IMR-90 (cell line): Measurements from ENCODE around the gene MYOC. TPM values are rescaled to one million over a fixed set of nuclear protein-coding genes. Genes with fewer than 3 reads are reported as not detected.

Experiments
- ATAC-seq: fragments of 200-7000 bp; cut with Tn5 transposase; 2 replicates; pipeline ENCODE4 v1.9.1; 2020; ENCODE audit warnings: low read depth, mild to moderate bottlenecking, moderate library complexity
- BruUV-seq: library from RNA; stranded (reverse); fragments of 400-500 nt; replicated peaks from 2 replicates; lab custom pipeline; 2021; lab: Mats Ljungman, UMichigan
- CTCF ChIA-PET: fragments of 300-600 bp; formaldehyde crosslinking; extraction: SDS; loops from one replicate; lab custom pipeline; 2021; ENCODE audit warnings: antibody characterized with exemption; lab: Yijun Ruan, JAX
- POLR2A ChIA-PET: fragments of 300-600 bp; sonication (Branson Sonifier 250); formaldehyde crosslinking; loops from one replicate; lab custom pipeline; 2022; ENCODE audit warnings: antibody characterized with exemption; ENCODE audit not compliant: unreplicated experiment; lab: Charles Lee
- DNase-seq: peaks from one replicate; pipeline ENCODE4 v3.0.0; 2013
- H2AFZ ChIP-seq: replicated peaks from 2 replicates; pipeline ENCODE3; 2013; ENCODE audit warnings: low read length, mild to moderate bottlenecking; ENCODE audit not compliant: poor library complexity
- H2AK5ac ChIP-seq: 2 replicates; pipeline ENCODE4 v1.6.1; 2013; ENCODE audit warnings: low read depth, low read length, inconsistent platforms
- H2AK9ac ChIP-seq: replicated peaks from 2 replicates; pipeline ENCODE3; 2013; ENCODE audit warnings: mild to moderate bottlenecking, low read depth, low read length, moderate library complexity; ENCODE audit not compliant: poor library complexity
- H2BK120ac ChIP-seq: 2 replicates; pipeline ENCODE4 v1.6.1; 2013; ENCODE audit warnings: low read depth, low read length, inconsistent platforms
- H2BK15ac ChIP-seq: 3 replicates; pipeline ENCODE4 v1.6.1; 2013; ENCODE audit warnings: low read depth, low read length, inconsistent platforms
- H2BK20ac ChIP-seq: 2 replicates; pipeline ENCODE4 v1.6.1; 2013; ENCODE audit warnings: low read depth, mild to moderate bottlenecking, inconsistent platforms, low read length, moderate library complexity
- H2BK5ac ChIP-seq: 2 replicates; pipeline ENCODE4 v1.6.1; 2013; ENCODE audit warnings: mild to moderate bottlenecking, low read depth, low read length, inconsistent platforms; ENCODE audit not compliant: poor library complexity, severe bottlenecking
- H3K14ac ChIP-seq: replicated peaks from 2 replicates; pipeline ENCODE4 v1.6.1; 2013; ENCODE audit warnings: low read depth, low read length, inconsistent platforms
- H3K18ac ChIP-seq: 2 replicates; pipeline ENCODE4 v1.6.1; 2013; ENCODE audit warnings: low read depth, low read length, control low read depth
- H3K23ac ChIP-seq: 2 replicates; pipeline ENCODE4 v1.6.1; 2013; ENCODE audit warnings: low read depth, low read length, inconsistent platforms
- H3K27ac ChIP-seq: 2 replicates; pipeline ENCODE4 v1.5.1; 2013; ENCODE audit warnings: mild to moderate bottlenecking, control low read depth, low read length; ENCODE audit not compliant: insufficient read depth
- H3K27me3 ChIP-seq: 2 replicates; pipeline ENCODE4 v1.6.1; 2013; ENCODE audit warnings: low read length; ENCODE audit not compliant: control insufficient read depth, insufficient read depth
- H3K36me3 ChIP-seq: 2 replicates; pipeline ENCODE4 v1.6.1; 2013; ENCODE audit warnings: low read length, mixed read lengths; ENCODE audit not compliant: control insufficient read depth, insufficient read depth
- H3K4ac ChIP-seq: 2 replicates; pipeline ENCODE4 v1.6.1; 2013; ENCODE audit warnings: low read depth, low read length, inconsistent platforms
- H3K4me1 ChIP-seq: 2 replicates; pipeline ENCODE4 v1.6.1; 2013; ENCODE audit warnings: low read length, mixed read lengths; ENCODE audit not compliant: control insufficient read depth, insufficient read depth
- H3K4me2 ChIP-seq: 2 replicates; pipeline ENCODE4 v1.6.1; 2013; ENCODE audit warnings: low read depth, mild to moderate bottlenecking, control low read depth, low read length, moderate library complexity
- H3K4me3 ChIP-seq: 2 replicates; pipeline ENCODE4 v1.5.1; 2013; ENCODE audit warnings: low read depth, mild to moderate bottlenecking, control low read depth, low read length, moderate library complexity; ENCODE audit not compliant: insufficient read depth
- H3K56ac ChIP-seq: 2 replicates; pipeline ENCODE4 v1.6.1; 2013; ENCODE audit warnings: low read length, inconsistent platforms; ENCODE audit not compliant: insufficient read depth; ENCODE audit errors: extremely low read depth
- H3K79me1 ChIP-seq, 2 experiments: 2 replicates each; pipeline ENCODE4 v1.6.1; 2013; ENCODE audit warnings: low read length in 2 of 2, inconsistent platforms in 1 of 2, low read depth in 1 of 2
- H3K9ac ChIP-seq: 2 replicates; pipeline ENCODE4 v1.6.1; 2013; ENCODE audit warnings: low read depth, low read length, control low read depth
- H3K9me1 ChIP-seq: 2 replicates; pipeline ENCODE4 v1.6.1; 2013; ENCODE audit warnings: low read length, inconsistent platforms; ENCODE audit not compliant: insufficient read depth
- H3K9me3 ChIP-seq: 2 replicates; pipeline ENCODE4 v1.6.1; 2013; ENCODE audit warnings: low read length; ENCODE audit not compliant: control insufficient read depth, insufficient read depth
- H4K20me1 ChIP-seq: 2 replicates; pipeline ENCODE4 v1.6.1; 2013; ENCODE audit warnings: low read length, inconsistent platforms; ENCODE audit not compliant: insufficient read depth
- H4K5ac ChIP-seq: 2 replicates; pipeline ENCODE4 v1.6.1; 2013; ENCODE audit warnings: mild to moderate bottlenecking, low read depth, low read length, control low read depth
- H4K8ac ChIP-seq, 2 experiments: 2 replicates each; pipeline ENCODE4 v1.6.1; 2013; ENCODE audit warnings: low read depth in 2 of 2, low read length in 2 of 2, control low read depth in 1 of 2, inconsistent platforms in 1 of 2
- H4K91ac ChIP-seq: 2 replicates; pipeline ENCODE4 v1.6.1; 2013; ENCODE audit warnings: low read depth, low read length, inconsistent platforms; ENCODE audit not compliant: insufficient read depth
- BHLHE40 ChIP-seq: fragments of 150-350 bp; IDR thresholded peaks from 2 replicates; pipeline ENCODE4 v1.6.1; 2016; ENCODE audit warnings: mild to moderate bottlenecking, low read depth, low read length
- CTCF ChIP-seq: conservative IDR thresholded peaks from 2 replicates; pipeline ENCODE4 v1.5.1; 2012; ENCODE audit warnings: mild to moderate bottlenecking, low read depth, low read length, improper control_type of control experiment
- FOS ChIP-seq: fragments of 150-350 bp; IDR thresholded peaks from 2 replicates; pipeline ENCODE4 v1.6.1; 2016; ENCODE audit warnings: low read depth, low read length
- POLR2A ChIP-seq: IDR thresholded peaks from 2 replicates; pipeline ENCODE4 v1.6.1; 2012; ENCODE audit warnings: mild to moderate bottlenecking, low read depth, low read length
- RAD21 ChIP-seq: IDR thresholded peaks from 2 replicates; pipeline ENCODE4 v1.6.1; 2012; ENCODE audit warnings: low read length, improper control_type of control experiment
- WGBS, 2 experiments: methylation state at CpG; one replicate each; pipeline versions ENCODE4 v1.1.5 to v1.1.7; 2013; ENCODE audit warnings: missing lambda C conversion rate in 2 of 2; ENCODE audit not compliant: insufficient read length in 1 of 2; ENCODE audit errors: extremely low coverage in 2 of 2; 5-methylcytosine and 5-hydroxymethylcytosine counted together
- dilution Hi-C: fragments of 300-500 bp; cut with HindIII; formaldehyde crosslinking; loops from one replicate; pipeline ENCODE4 v1.14.3; 2018; ENCODE audit warnings: low sequenced_read_pairs; ENCODE audit not compliant: unreplicated experiment
- in situ Hi-C: fragments of 300-500 bp; cut with MboI; formaldehyde crosslinking; loops from 3 replicates; pipeline ENCODE4 v1.14.3; 2019; ENCODE audit warnings: low sequenced_read_pairs, inconsistent platforms, mixed read lengths
- intact Hi-C: fragments of 100-400 bp; cut with micrococcal nuclease; formaldehyde crosslinking; loops from 2 replicates; pipeline ENCODE4 v1.10.0; 2022
- polyA plus RNA-seq, 3 experiments: library from polyadenylated mRNA; depleted of rRNA; stranded (reverse); fragments of >200 nt; gene quantifications; 2 replicates each; pipeline ENCODE4 v1.2.3, GENCODE V29; 2012; ENCODE audit warnings: low replicate concordance in 1 of 3
- total RNA-seq: library from RNA; depleted of rRNA; stranded (reverse); fragments of >200 nt; gene quantifications from 2 replicates; pipeline ENCODE4 v1.2.3, GENCODE V29; 2012

Gene MYOC
- total and polyA plus RNA-seq, 2 of the 4 experiments (the other 2 are of a cell fraction) = not detected

- intact Hi-C loops (no loop called here), dilution Hi-C loops (no loop called here), in situ Hi-C loops (no loop called here)
- no peaks in the 10 kb centered on the region for H3K36me3 ChIP-seq
- ATAC-seq (no peak), DNase-seq (no peak)
- H3K4me1 ChIP-seq = no peaks in the 10 kb centered on the region
- no peaks in the 10 kb centered on the region for H3K9me3 ChIP-seq
- H3K27ac ChIP-seq = no peak overlapping the region
- no peak overlapping the region for H2AK9ac ChIP-seq
- H4K8ac ChIP-seq = no peak overlapping the region
- no peak overlapping the region for H3K56ac ChIP-seq
- H3K14ac ChIP-seq = no peak overlapping the region
- BruUV-seq = no TSS peak
- no peak overlapping the region for H4K91ac ChIP-seq
- H2AK5ac ChIP-seq = no peak overlapping the region
- no peak overlapping the region for H3K4me2 ChIP-seq
- no peak overlapping the region for H3K9ac ChIP-seq
- no peak overlapping the region for H2AFZ ChIP-seq
- no peaks in the 10 kb centered on the region for H3K79me1 ChIP-seq
- H3K4ac ChIP-seq = no peak overlapping the region
- H3K23ac ChIP-seq = no peak overlapping the region
- peaks cover 1% of the 10 kb centered on the region for H3K27me3 ChIP-seq
- no peak for TF ChIP-seq CTCF
- no peak for TF ChIP-seq FOS
- no peak for TF ChIP-seq POLR2A
- no peak for TF ChIP-seq BHLHE40
- no peak for TF ChIP-seq RAD21
- H4K20me1 ChIP-seq = no peaks in the 10 kb centered on the region
- ChIA-PET CTCF (interaction anchor here (0.8 kb wide), 1 partner anchor 14 kb away, joined by 3 read pairs; no protein-coding TSS in a partner anchor), POLR2A (interaction anchor here (0.6 kb wide), 2 partner anchors 72 to 177 kb away, joined by 3 to 5 read pairs; no protein-coding TSS in a partner anchor)
- H4K5ac ChIP-seq = no peak overlapping the region
- no peak overlapping the region for H2BK120ac ChIP-seq
- no peak overlapping the region for H3K4me3 ChIP-seq
- H2BK20ac ChIP-seq = no peak overlapping the region
- no CpG with 5 or more reads among the region's 5 CpGs for WGBS, 2 experiments
- no peak overlapping the region for H2BK5ac ChIP-seq
- no peaks in the 10 kb centered on the region for H3K9me1 ChIP-seq
- H3K18ac ChIP-seq = no peak overlapping the region
- H2BK15ac ChIP-seq = no peak overlapping the region
Observed at GRCh38 chr1:171668372-171668771, 15.9 kb upstream of the MYOC start.
